IPS-18c (cell line): ENCODE results near the gene SLC26A1.

Experiments
- H3K4me3 ChIP-seq: 2 replicates; pipeline ENCODE4 v1.7.0; 2013; ENCODE audit warnings: low read depth, mild to moderate bottlenecking, low read length, moderate library complexity; ENCODE audit not compliant: insufficient read depth
- H3K9me3 ChIP-seq: one replicate; pipeline ENCODE4 v1.6.1; 2013; ENCODE audit warnings: mild to moderate bottlenecking, low read length, moderate library complexity; ENCODE audit not compliant: control insufficient read depth, insufficient read depth

The SLC26A1 gene

DNA sequence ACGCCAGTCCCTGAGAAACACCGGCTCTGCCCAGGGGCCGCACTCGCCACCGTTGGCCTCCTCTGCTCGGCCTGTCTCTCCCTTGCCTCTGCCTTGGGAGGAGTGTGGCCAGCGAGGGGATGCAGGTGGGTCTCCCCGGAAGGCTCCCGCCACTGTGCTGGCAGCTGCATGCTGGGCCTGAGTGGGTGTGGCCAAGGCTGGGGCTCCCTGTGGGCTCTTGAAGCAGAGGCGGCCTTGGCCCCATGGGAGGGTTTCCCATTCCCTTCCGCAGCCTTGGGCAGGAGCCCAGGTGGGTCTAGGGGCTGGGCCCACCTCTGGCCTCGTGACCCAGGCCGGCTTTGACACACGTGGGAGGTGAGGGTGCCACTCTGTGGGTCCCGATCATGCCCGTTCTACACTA lies 37.4 kb upstream of the SLC26A1 start:
- Histone ChIP-seq H3K4me3 (no peak overlapping the region), H3K9me3 (no peaks in the 10 kb centered on the region)

- Histone ChIP-seq H3K4me3 (no peak overlapping the region), H3K9me3 (no peaks in the 10 kb centered on the region)
These were observed 36.8 kb upstream of the SLC26A1 start for GRCh38 chr4:1030031-1030430.

DNA sequence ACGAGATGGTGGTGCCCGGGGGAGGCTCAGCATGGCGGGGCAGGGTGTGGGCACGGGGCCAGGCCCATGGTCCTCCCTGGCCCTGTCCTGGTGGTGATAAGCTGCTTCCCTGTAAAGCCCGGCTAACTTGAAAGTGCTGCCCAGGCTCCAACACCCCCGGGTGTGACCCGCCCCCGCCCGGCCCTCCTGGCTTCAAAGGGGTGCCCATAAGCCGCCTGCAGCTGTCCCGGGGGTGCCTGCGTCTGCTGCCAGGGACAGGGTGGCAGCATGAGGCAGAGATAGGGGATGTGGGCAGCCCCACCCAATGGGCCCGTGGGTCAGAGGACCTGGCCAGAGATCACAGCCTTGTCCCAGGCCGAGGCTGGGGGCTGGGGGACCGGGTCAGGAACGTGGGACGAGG lies 36.3 kb upstream of the SLC26A1 start:
- Histone ChIP-seq H3K9me3 (no peaks in the 10 kb centered on the region), H3K4me3 (no peak overlapping the region)

- no peaks in the 10 kb centered on the region for H3K9me3 ChIP-seq
- H3K4me3 ChIP-seq, result no peak overlapping the region
These were observed 35.5 kb upstream of the SLC26A1 start for GRCh38 chr4:1028574-1029220.

DNA sequence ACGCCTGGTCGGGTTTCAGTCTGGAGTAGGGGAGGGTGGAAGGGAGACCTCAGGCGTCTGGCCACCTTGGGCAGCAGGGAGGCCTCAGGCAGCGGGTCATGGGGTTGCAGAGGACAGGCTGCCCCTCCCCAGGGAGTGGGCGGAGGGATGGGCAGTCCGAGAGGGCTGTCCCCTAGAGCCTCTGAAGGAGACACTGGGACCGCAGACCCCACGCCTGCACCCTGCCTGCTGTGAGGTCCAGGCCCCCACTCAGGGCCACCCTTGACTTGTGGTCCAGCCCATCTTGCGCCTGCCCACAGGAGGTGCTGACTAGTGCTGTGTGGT lies 34.7 kb upstream of the SLC26A1 start:
- H3K9me3 ChIP-seq, result no peaks in the 10 kb centered on the region
- H3K4me3 ChIP-seq, result no peak overlapping the region

- no peaks in the 10 kb centered on the region for H3K9me3 ChIP-seq
- no peak overlapping the region for H3K4me3 ChIP-seq
These were observed 34.2 kb upstream of the SLC26A1 start for GRCh38 chr4:1027219-1027914.

DNA sequence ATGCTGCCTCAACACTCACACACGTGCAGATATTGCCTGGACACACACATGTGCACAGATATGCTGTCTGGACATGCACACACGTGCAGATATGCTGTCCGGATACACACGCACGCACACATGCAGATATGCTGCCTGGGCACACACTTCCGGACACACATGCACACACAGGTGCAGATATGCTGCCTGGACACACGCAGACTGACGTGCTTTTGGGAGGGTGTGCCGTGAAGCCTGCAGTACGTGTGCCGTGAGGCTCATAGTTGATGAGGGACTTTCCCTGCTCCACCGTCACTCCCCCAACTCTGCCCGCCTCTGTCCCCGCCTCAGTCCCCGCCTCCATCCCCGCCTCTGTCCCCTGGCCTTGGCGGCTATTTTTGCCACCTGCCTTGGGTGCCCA lies 32.9 kb upstream of the SLC26A1 start:
- Histone ChIP-seq H3K4me3 (no peak overlapping the region), H3K9me3 (no peaks in the 10 kb centered on the region)

GRCh38 chr4:1024882-1025545 lies 31.8 kb upstream of the SLC26A1 start:
- H3K4me3 ChIP-seq, result no peak overlapping the region
- no peaks in the 10 kb centered on the region for H3K9me3 ChIP-seq

- no peak overlapping the region for H3K4me3 ChIP-seq
- no peaks in the 10 kb centered on the region for H3K9me3 ChIP-seq
These were observed 30.9 kb upstream of the SLC26A1 start for GRCh38 chr4:1023895-1024740.

- H3K9me3 ChIP-seq, result no peaks in the 10 kb centered on the region
These were observed 30.0 kb upstream of the SLC26A1 start for GRCh38 chr4:1023075-1023640.

GRCh38 chr4:1022739-1023066 lies 29.5 kb upstream of the SLC26A1 start:
- no peaks in the 10 kb centered on the region for H3K9me3 ChIP-seq
- H3K4me3 ChIP-seq, result no peak overlapping the region

More at GRCh38 chr4:1023075-1023640, 30.0 kb upstream of the SLC26A1 start:
- no peak overlapping the region for H3K4me3 ChIP-seq

DNA sequence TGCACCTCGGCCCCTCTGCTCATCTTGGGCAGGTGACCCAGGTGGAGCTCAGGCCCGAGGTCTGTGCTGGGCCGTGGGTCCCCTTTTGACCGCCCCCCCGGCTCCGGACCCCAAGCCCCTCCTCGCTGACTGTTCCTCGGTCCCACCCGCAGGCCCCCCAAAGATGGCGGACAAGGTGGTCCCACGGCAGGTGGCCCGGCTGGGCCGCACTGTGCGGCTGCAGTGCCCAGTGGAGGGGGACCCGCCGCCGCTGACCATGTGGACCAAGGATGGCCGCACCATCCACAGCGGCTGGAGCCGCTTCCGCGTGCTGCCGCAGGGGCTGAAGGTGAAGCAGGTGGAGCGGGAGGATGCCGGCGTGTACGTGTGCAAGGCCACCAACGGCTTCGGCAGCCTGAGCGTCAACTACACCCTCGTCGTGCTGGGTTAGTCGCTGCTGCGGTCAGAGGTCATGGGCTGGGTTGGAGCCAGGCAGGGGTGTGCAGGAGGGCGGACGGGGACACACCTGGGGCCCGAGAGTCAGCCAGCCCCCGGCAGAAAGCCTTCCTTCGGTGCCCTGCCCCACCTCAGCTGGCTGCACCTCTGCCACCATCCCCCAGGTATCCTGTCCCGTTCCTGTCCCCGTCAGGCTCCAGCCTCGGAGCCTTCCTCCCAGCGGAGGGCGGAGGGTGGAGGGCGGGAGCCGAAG lies 29.0 kb upstream of the SLC26A1 start:
- Histone ChIP-seq H3K4me3 (no peak overlapping the region), H3K9me3 (no peaks in the 10 kb centered on the region)

- H3K4me3 ChIP-seq, result no peak overlapping the region
- H3K9me3 ChIP-seq, result no peaks in the 10 kb centered on the region
These were observed 28.3 kb upstream of the SLC26A1 start for GRCh38 chr4:1021386-1022050.

DNA sequence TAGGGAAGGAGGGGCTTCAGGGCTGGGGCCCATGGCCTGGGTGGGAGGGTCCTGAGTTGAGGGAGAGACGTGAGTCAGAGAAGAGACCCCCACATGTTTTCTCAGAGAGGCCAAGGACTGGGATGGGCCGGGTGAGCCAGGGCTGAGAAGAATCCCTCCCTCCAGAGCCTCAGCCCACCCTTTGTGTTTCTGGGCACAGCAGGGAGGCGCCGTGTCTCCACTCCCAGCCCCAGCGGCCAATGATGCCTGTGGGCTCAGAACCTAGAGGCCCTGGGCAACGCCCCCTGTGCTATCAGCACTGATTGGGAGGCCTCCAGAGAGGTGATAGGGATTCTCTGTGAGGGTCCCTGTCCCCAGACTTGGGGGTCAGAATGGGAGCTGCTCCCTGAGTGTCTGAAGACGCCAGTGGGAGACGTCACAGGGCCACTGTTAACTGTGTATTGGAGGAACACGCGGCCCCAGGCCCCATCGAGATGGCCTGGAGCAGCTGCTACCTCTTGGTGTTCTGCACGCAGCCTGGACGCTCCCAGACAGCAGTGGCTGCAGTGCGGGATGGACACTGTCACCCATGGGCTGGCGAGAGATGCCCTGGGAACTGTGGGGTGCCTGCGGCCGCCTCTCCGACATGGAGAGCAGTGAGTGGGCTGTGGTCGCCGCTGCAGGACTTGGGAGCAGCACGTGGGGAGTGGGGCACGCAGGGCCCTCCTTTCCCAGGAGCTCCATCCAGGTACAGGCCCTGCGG lies 26.7 kb upstream of the SLC26A1 start:
- peaks cover 2% of the 10 kb centered on the region for H3K9me3 ChIP-seq
- H3K4me3 ChIP-seq, result no peak overlapping the region

DNA sequence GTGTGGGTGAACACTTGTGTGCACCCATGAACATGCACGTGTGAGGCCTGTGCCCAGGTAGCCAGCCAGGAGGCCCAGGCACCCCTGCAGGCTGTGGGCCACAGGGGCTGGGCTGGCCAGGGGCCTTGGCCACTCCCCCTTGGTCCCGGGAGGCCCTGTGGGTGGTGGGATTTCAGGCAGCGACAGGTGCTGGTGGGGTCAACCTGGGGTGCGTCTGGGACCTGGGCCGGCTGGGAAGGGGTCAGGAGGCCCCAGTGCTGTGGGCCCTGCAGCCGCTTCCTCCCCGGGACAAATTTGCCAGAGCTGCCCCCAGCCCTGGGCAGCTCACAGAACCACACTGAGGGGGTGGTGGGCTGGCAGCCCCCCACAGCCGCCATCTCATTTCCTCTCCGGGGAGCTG lies 26.1 kb upstream of the SLC26A1 start:
- H3K4me3 ChIP-seq, result no peak overlapping the region
- H3K9me3 ChIP-seq, result peaks cover 2% of the 10 kb centered on the region
